Activated CD8-positive, alpha-beta T cell treated with anti-CD3 and anti-CD28 coated beads for 36 hours (primary cell): ENCODE data around the gene PROSER2. TPM values are rescaled to one million over a fixed set of nuclear protein-coding genes. Genes with fewer than 3 reads are reported as not detected.

Experiments used
- ATAC-seq: fragments of 200-7000 bp; cut with Tn5 transposase; one replicate; pipeline ENCODE4 v1.10.0; 2021; ENCODE audit warnings: mild to moderate bottlenecking, moderate library complexity
- CTCF ChIA-PET: fragments of 350-600 bp; sonication (Branson Sonifier 250); formaldehyde crosslinking; loops from one replicate; lab custom pipeline; 2021; ENCODE audit warnings: antibody characterized with exemption; lab: Charles Lee
- POLR2A ChIA-PET: fragments of 350-600 bp; sonication (Branson Sonifier 250); formaldehyde crosslinking; loops from one replicate; lab custom pipeline; 2021; ENCODE audit warnings: antibody characterized with exemption; lab: Charles Lee
- DNase-seq: peaks from one replicate; pipeline ENCODE4 v3.0.0-alpha.2; 2020
- H3K27ac Mint-ChIP-seq: one replicate; pipeline ENCODE4 v1.8.0; 2021; ENCODE audit warnings: mild to moderate bottlenecking, mixed read lengths
- H3K27me3 Mint-ChIP-seq: one replicate; pipeline ENCODE4 v1.8.0; 2021; ENCODE audit warnings: mixed read lengths
- H3K36me3 Mint-ChIP-seq: one replicate; pipeline ENCODE4 v1.8.0; 2021; ENCODE audit warnings: low read depth, mixed read lengths
- H3K4me1 Mint-ChIP-seq: one replicate; pipeline ENCODE4 v1.8.0; 2021; ENCODE audit warnings: low read depth, mixed read lengths
- H3K4me3 Mint-ChIP-seq: one replicate; pipeline ENCODE4 v1.8.0; 2021; ENCODE audit warnings: mild to moderate bottlenecking, moderate library complexity, mixed read lengths
- H3K9me3 Mint-ChIP-seq: one replicate; pipeline ENCODE4 v1.8.0; 2021; ENCODE audit warnings: mixed read lengths
- CTCF ChIP-seq: fragments of 200-600 bp; IDR thresholded peaks from one replicate; pipeline ENCODE4 v1.8.0; 2022; ENCODE audit warnings: antibody characterized with exemption, mild to moderate bottlenecking
- intact Hi-C: fragments of 100-400 bp; cut with micrococcal nuclease; formaldehyde crosslinking; loops from one replicate; pipeline ENCODE4 v1.10.0; 2022
- total RNA-seq, 2 experiments: library from RNA; stranded (reverse); gene quantifications; one replicate each; pipeline ENCODE4 v1.2.3, GENCODE V29; 2021

The PROSER2 gene
- total RNA-seq, 2 experiments from 2014 or later: 1.1 to 1.7 TPM

GRCh38 chr10:11910102-11910501 lies 86.9 kb downstream of the PROSER2 start:
- no peak overlapping the region for H3K4me3 Mint-ChIP-seq
- ATAC-seq (no peak), DNase-seq (no peak)
- POLR2A ChIA-PET: interaction anchor here (0.6 kb wide), 1 partner anchor 307 kb away, joined by 3 read pairs; no protein-coding TSS in a partner anchor
- no peak overlapping the region for H3K27ac Mint-ChIP-seq
- CTCF ChIA-PET: no interaction called here
- TF ChIP-seq CTCF: no peak
- no peaks in the 10 kb centered on the region for H3K27me3 Mint-ChIP-seq
- peaks cover 2% of the 10 kb centered on the region for H3K4me1 Mint-ChIP-seq
- no peaks in the 10 kb centered on the region for H3K9me3 Mint-ChIP-seq
- no peaks in the 10 kb centered on the region for H3K36me3 Mint-ChIP-seq
- intact Hi-C loops: no loop called here

- DNase-seq (no peak), ATAC-seq (no peak)
- intact Hi-C loops: no loop called here
- CTCF ChIA-PET: interaction anchor here (1.4 kb wide), 1 partner anchor 73 kb away, joined by 5 read pairs; no protein-coding TSS in a partner anchor
- no peaks in the 10 kb centered on the region for H3K36me3 Mint-ChIP-seq
- TF ChIP-seq CTCF: no peak
- H3K4me3 Mint-ChIP-seq: no peak overlapping the region
- H3K27me3 Mint-ChIP-seq: no peaks in the 10 kb centered on the region
- POLR2A ChIA-PET: no interaction called here
- no peak overlapping the region for H3K27ac Mint-ChIP-seq
- H3K4me1 Mint-ChIP-seq: no peaks in the 10 kb centered on the region
- H3K9me3 Mint-ChIP-seq: no peaks in the 10 kb centered on the region
Observed at GRCh38 chr10:11913079-11913641, 90.0 kb downstream of the PROSER2 start.

- Mint-ChIP-seq H3K27me3 (no peaks in the 10 kb centered on the region), H3K4me3 (no peak overlapping the region), H3K36me3 (peaks cover 25% of the 10 kb centered on the region), H3K27ac (no peak overlapping the region), H3K9me3 (no peaks in the 10 kb centered on the region), H3K4me1 (no peaks in the 10 kb centered on the region)
- DNase-seq (no peak), ATAC-seq (no peak)
- no peak for TF ChIP-seq CTCF
- ChIA-PET POLR2A (interaction anchor here (0.7 kb wide), 1 partner anchor 92 kb away, joined by 3 read pairs; no protein-coding TSS in a partner anchor), CTCF (interaction anchor here (1.3 kb wide), 1 partner anchor 68 kb away, joined by 3 read pairs; no protein-coding TSS in a partner anchor)
- intact Hi-C loops: no loop called here
Observed at GRCh38 chr10:11918384-11918783, 95.2 kb downstream of the PROSER2 start.

GRCh38 chr10:11919271-11919670 lies 96.1 kb downstream of the PROSER2 start:
- DNase-seq (no peak), ATAC-seq (no peak)
- ChIA-PET CTCF (interaction anchor here (1.3 kb wide), 1 partner anchor 67 kb away, joined by 3 read pairs; no protein-coding TSS in a partner anchor), POLR2A (no interaction called here)
- Mint-ChIP-seq H3K27me3 (no peaks in the 10 kb centered on the region), H3K27ac (no peak overlapping the region), H3K4me1 (no peaks in the 10 kb centered on the region), H3K36me3 (peaks cover 25% of the 10 kb centered on the region), H3K4me3 (no peak overlapping the region), H3K9me3 (no peaks in the 10 kb centered on the region)
- no peak for TF ChIP-seq CTCF
- intact Hi-C loops: no loop called here

Other genes with a start within 250 kb of the PROSER2 start
- gene USP6NL, start 211.7 kb upstream of the PROSER2 start, total RNA-seq: 1 to 10 TPM; 2.3 to 2.5 TPM
- 1 to 10 TPM; 1.1 to 1.7 TPM for gene ECHDC3, start 81.0 kb upstream of the PROSER2 start, total RNA-seq
- gene UPF2, start 219.5 kb downstream of the PROSER2 start, total RNA-seq: 10 to 100 TPM; 27.9 to 29.4 TPM
- 10 to 100 TPM; 13.1 to 13.5 TPM for gene DHTKD1, start 245.6 kb downstream of the PROSER2 start, total RNA-seq